Chondrocyte (in vitro differentiated cells): ENCODE data around the gene BCORL1. TPM values are rescaled to one million over a fixed set of nuclear protein-coding genes. Genes with fewer than 3 reads are reported as not detected.

Experiments
- DNase-seq: peaks from one replicate; pipeline ENCODE4 v3.0.0; 2021; ENCODE audit warnings: mixed read lengths, low spot score
- H3K27ac Mint-ChIP-seq: one replicate; pipeline ENCODE4 v1.8.0; 2021; ENCODE audit warnings: mild to moderate bottlenecking, moderate library complexity, mixed read lengths; ENCODE audit not compliant: unreplicated experiment
- H3K27me3 Mint-ChIP-seq: 2 replicates; pipeline ENCODE4 v1.8.0; 2021; ENCODE audit warnings: low read depth, mixed read lengths
- H3K36me3 Mint-ChIP-seq: 2 replicates; pipeline ENCODE4 v1.8.0; 2021; ENCODE audit warnings: low read depth, mixed read lengths
- H3K4me1 Mint-ChIP-seq: 2 replicates; pipeline ENCODE4 v1.8.0; 2021; ENCODE audit warnings: low read depth, mild to moderate bottlenecking, mixed read lengths
- H3K4me3 Mint-ChIP-seq: one replicate; pipeline ENCODE4 v1.8.0; 2021; ENCODE audit warnings: mild to moderate bottlenecking, moderate library complexity, mixed read lengths; ENCODE audit not compliant: unreplicated experiment
- H3K9me3 Mint-ChIP-seq: 2 replicates; pipeline ENCODE4 v1.8.0; 2021; ENCODE audit warnings: low read depth, mixed read lengths
- total RNA-seq: library from RNA; stranded (reverse); gene quantifications from 3 replicates; pipeline ENCODE4 v1.2.1, GENCODE V29; 2021
- TF ChIP-seq, protein P1 (sequence below): fragments of 200-600 bp; sonication (generic); IDR thresholded peaks from 2 replicates; pipeline ENCODE4 v1.5.0; 2021; ENCODE audit warnings: antibody characterized with exemption, mild to moderate bottlenecking, moderate library complexity

The BCORL1 gene
- total RNA-seq, 1 donor from 2014 or later: 20.6 TPM

DNA sequence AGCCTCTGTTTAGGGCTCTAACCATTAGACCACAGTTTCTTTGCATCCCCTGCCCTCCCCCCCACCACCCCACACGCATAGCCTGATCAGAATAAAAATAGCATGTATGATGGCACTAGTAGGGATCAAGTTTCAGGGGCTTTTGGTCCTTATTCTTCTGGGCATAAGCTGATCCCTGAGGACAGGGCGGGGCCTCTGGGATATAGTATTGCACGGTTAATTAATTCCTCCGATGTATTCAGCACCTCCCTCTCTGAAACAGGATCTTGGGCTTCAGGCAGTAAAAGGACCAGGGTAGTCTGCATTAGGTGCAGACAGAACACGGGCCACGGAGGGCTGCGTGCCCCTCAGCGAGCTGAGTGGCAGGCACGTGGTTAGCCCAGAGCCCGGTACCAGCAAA is 70.8 kb downstream of the BCORL1 start:
- peaks cover 5% of the 10 kb centered on the region for H3K36me3 Mint-ChIP-seq
- H3K9me3 Mint-ChIP-seq: peaks cover 3% of the 10 kb centered on the region
- TF ChIP-seq, protein P1, sequence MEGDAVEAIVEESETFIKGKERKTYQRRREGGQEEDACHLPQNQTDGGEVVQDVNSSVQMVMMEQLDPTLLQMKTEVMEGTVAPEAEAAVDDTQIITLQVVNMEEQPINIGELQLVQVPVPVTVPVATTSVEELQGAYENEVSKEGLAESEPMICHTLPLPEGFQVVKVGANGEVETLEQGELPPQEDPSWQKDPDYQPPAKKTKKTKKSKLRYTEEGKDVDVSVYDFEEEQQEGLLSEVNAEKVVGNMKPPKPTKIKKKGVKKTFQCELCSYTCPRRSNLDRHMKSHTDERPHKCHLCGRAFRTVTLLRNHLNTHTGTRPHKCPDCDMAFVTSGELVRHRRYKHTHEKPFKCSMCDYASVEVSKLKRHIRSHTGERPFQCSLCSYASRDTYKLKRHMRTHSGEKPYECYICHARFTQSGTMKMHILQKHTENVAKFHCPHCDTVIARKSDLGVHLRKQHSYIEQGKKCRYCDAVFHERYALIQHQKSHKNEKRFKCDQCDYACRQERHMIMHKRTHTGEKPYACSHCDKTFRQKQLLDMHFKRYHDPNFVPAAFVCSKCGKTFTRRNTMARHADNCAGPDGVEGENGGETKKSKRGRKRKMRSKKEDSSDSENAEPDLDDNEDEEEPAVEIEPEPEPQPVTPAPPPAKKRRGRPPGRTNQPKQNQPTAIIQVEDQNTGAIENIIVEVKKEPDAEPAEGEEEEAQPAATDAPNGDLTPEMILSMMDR: no peak
- H3K4me1 Mint-ChIP-seq: peaks cover 22% of the 10 kb centered on the region
- DNase-seq: no peak
- H3K4me3 Mint-ChIP-seq: no peak overlapping the region
- H3K27me3 Mint-ChIP-seq: no peaks in the 10 kb centered on the region
- no peak overlapping the region for H3K27ac Mint-ChIP-seq

DNA sequence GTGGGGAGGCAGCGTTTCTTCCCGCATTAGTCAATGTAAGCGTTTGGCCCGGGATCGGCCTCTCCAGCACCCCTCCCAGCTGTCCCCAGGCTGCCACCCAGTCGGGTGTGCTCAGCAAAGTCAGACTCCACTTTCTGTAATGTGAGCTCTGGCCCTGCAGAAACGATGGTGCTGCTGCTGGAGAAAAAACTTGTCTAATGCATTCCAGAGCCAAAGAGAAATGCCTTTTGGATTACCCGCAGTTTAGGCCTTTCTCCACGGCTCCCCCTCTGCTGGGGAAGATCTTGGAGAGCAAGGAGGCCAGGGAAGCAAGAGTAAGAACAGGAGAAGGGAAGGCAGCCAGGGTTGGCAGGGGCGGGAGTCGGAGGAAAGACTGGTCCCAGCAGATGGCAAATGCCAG is 72.7 kb downstream of the BCORL1 start:
- TF ChIP-seq, protein P1: peak; percentile 34
- DNase-seq: no peak
- peak overlapping the region; percentile 3 for H3K4me3 Mint-ChIP-seq
- H3K9me3 Mint-ChIP-seq: no peaks in the 10 kb centered on the region
- peaks cover 2% of the 10 kb centered on the region for H3K36me3 Mint-ChIP-seq
- H3K27me3 Mint-ChIP-seq: no peaks in the 10 kb centered on the region
- H3K4me1 Mint-ChIP-seq: peaks cover 22% of the 10 kb centered on the region
- H3K27ac Mint-ChIP-seq: peak overlapping the region; percentile 81

DNA sequence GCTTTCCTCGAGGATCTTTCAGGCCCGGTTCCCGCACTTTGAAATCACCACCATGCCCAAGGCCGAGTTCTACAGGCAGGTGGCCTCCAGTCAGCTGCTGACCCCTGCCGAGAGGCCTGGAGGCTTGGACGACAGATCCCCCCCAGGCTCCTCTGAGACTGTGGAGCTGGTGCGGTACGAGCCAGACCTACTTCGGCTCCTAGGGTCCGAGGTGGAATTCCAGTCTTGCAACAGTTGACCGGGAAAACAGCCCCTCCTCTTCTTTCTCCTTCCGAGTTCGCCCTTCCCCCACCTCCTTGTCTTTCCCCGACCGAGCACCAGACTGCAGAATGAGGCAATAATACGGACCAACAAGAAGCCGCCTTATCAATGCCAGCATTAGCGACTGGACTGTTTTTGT is 73.5 kb downstream of the BCORL1 start:
- no peak for DNase-seq
- Mint-ChIP-seq H3K9me3 (no peaks in the 10 kb centered on the region), H3K4me3 (no peak overlapping the region), H3K36me3 (peaks cover 2% of the 10 kb centered on the region), H3K27ac (no peak overlapping the region), H3K27me3 (no peaks in the 10 kb centered on the region), H3K4me1 (peaks cover 22% of the 10 kb centered on the region)
- TF ChIP-seq, protein P1: no peak

DNA sequence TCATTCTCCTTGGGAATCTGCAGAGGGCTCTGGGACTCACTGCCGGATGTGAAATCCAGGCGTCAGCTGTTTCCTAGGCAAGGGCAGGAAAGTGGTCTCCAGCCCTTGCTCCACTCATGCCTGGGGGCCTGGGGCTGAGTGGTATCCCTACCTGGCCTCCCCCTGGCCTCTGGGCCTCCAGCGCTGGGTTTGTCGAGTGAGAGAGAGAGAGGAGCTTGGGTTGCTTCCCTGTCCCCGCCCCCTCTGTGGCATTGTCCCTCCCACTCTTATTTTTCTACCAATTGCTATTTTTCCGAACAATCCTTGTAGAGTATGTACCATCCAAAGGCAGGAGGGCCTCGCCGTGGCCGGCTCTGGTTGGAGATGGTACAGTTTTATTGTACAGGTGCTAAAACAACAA is 74.8 kb downstream of the BCORL1 start:
- Mint-ChIP-seq H3K4me1 (peaks cover 22% of the 10 kb centered on the region), H3K9me3 (no peaks in the 10 kb centered on the region), H3K27me3 (no peaks in the 10 kb centered on the region), H3K4me3 (no peak overlapping the region), H3K27ac (peak overlapping the region; percentile 12), H3K36me3 (peaks cover 2% of the 10 kb centered on the region)
- DNase-seq: no peak
- TF ChIP-seq, protein P1: no peak

DNA sequence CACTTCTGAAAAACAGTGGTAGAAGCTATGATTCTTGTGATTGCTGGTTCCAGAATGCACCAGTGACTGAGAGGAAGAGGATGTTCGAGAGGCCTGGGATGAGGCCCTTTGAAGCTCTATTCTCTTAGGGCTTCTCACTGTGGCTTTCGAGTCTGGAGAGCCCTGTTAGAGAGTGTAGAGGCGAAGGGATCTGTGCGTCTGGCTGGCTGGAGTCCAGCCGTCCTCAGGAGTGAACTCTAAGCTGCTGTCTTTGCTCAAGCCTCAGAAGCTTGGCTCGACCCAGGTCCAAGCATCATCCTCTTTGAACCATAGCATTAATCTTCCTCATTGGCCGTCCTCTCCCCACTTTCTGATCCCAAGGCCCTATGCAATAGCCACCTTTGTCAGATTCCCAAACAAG is 76.2 kb downstream of the BCORL1 start:
- no peaks in the 10 kb centered on the region for H3K9me3 Mint-ChIP-seq
- no peaks in the 10 kb centered on the region for H3K27me3 Mint-ChIP-seq
- TF ChIP-seq, protein P1: no peak
- H3K4me3 Mint-ChIP-seq: no peak overlapping the region
- no peak for DNase-seq
- H3K27ac Mint-ChIP-seq: no peak overlapping the region
- H3K36me3 Mint-ChIP-seq: peaks cover 2% of the 10 kb centered on the region
- peaks cover 19% of the 10 kb centered on the region for H3K4me1 Mint-ChIP-seq
